ENCODE measurements around the gene ZNF134.

ZNF134 gene

GRCh38 chr19:57637379-57637778, 23.3 kb downstream of the ZNF134 start:
- in situ Hi-C loops (cut with MboI; ENCODE audit: low sequenced_read_pairs): no loop called here

GRCh38 chr19:57641715-57642234, 27.7 kb downstream of the ZNF134 start:
- in situ Hi-C loops (cut with MboI; ENCODE audit: low sequenced_read_pairs): no loop called here

- in situ Hi-C loops (cut with MboI; ENCODE audit: low sequenced_read_pairs): no loop called here
Measured at GRCh38 chr19:57642396-57643046, 28.5 kb downstream of the ZNF134 start.

- in situ Hi-C loops (cut with MboI; ENCODE audit: low sequenced_read_pairs): no loop called here
Measured at GRCh38 chr19:57643734-57644133, 29.7 kb downstream of the ZNF134 start.

DNA sequence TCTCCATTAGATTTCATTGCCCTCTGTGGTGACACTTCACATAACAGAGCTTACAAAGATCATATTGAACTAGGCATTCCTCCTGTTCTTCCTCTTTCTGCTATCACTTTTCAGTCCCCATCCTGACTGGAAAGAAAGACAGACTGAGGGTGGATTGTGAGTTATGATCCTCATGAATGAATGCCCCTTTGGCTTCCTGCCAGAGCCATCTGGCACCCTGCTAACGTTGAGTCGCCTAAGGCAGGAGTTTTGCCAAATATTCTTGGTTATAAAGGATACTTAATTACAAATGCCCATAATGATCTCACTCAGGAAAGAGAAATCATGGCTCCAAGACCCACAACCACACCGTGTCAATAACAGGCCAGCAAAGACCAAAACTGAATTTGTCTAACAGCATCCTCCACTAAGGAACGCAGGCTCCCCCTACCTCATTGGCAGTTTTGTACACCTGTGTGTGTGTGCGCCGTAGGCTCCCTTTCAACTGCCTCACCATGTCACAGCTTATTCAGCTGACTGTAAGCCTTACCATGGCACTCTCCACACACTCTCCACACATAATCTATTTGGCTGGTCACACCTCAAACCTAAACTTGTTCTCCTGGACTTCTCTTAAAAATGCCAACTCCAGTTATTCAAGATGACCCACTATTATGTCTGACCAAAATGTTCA, 34.4 kb downstream of the ZNF134 start:
- in situ Hi-C loops (cut with MboI; ENCODE audit: low sequenced_read_pairs): no loop called here

- in situ Hi-C loops (cut with MboI; ENCODE audit: low sequenced_read_pairs): no loop called here
Measured at GRCh38 chr19:57651654-57651996, 37.6 kb downstream of the ZNF134 start.

DNA sequence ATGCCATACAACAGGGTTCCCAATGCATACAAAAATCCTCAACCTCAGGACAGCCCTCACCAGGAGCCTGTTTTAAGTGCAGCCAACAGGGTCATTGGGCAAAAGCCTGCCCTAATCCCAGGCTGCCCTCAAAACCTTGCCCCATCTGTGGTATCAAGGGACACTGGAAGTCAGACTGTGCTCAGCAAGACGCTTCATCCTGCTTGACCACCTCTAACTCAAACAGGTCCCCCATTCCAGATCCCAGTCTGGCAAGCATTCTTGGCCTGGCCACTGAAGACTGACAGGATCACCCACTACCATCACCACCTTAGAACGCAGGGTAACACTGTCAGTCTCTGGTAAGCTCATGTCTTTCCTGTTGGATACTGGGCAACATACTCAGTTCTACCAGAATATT, 39.6 kb downstream of the ZNF134 start:
- in situ Hi-C loops (cut with MboI; ENCODE audit: low sequenced_read_pairs): no loop called here

DNA sequence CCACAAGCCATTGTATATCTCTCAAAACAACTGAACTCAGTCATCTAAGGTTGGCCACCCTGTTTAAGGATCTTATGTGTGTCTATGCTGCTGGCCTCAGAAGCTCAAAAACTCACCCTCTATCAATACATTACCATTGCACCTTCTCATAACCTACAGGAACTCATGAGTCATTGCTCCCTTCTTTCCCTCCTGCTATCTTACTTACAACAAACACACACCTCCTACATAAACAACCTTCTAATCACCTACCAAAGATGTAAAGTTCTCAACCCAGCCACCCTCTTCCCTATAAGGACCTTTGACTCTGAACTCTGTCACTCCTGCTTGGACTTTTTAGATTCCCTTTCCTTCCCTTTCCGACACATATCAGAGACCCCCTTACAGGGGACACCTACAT, 41.4 kb downstream of the ZNF134 start:
- in situ Hi-C loops (cut with MboI; ENCODE audit: low sequenced_read_pairs): no loop called here

GRCh38 chr19:57656346-57656745, 42.3 kb downstream of the ZNF134 start:
- in situ Hi-C loops (cut with MboI; ENCODE audit: low sequenced_read_pairs): no loop called here

DNA sequence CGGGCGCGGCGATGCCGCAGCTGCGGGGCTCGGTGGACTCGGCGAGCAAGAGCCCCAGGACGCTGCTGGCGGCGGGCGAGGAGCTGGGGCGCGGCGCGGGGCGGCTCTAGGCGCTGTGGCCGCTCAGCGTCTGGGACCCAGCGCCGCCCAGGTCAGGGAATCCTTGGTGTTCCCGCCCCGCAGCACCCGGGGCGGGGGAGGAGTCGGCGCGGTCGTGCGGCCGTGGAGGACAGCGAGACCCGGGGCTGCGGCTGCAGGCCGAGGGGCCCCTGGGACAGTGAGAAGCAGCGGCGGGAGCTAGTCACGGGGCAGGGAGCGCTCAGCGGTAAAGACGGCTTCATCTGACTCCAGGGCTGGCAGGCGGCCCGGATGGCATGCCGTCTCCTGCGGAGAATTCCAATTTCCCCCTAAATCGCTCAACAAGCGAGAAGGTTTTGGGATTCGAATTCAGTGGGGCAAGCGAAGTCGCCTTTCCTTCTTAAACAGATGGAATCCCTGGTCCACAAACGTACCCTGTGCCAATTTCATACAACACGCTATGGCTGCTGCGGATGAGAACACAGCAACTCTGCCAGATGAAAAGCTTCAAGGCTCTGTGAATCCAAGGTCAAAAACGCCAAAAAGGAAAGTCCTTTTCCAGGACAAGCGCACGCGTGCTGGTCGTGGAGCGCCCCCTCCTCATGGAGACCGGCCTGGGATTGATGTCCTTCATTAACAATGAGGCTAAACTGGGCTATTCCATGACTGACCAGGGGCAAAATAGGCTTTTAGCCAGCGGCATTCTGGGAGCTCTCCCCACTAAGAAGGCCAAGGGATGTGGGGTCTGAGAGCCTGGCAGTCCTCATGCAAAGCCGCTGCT, 50.5 kb downstream of the ZNF134 start:
- in situ Hi-C loops (cut with MboI; ENCODE audit: low sequenced_read_pairs): no loop called here

DNA sequence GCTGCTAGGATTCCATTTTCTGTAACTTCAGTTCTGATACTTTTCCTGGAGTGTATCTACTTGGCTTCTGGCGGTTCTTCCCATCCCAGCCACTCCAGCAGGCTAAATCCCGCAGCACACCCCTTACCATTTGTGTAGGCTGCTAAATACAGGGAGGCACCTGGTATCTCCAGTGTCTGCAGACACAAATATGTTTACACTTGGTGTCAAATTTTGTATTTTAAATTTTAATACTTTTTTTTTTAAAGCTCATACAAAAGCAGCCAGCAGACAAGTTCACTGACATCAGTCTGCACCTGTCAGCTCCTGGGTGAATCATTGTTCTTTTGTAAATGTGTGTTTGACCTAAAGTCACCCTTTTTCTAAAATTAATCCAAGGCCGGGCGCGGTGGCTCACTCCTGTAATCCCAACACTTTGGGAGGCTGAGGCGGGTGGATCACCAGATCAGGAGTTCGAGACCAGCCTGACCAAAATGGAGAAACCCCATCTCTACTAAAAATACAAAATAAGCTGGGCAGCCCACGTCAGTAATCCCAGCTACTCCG, 51.3 kb downstream of the ZNF134 start:
- in situ Hi-C loops (cut with MboI; ENCODE audit: low sequenced_read_pairs): no loop called here

GRCh38 chr19:57667228-57667627, 53.2 kb downstream of the ZNF134 start:
- in situ Hi-C loops (cut with MboI; ENCODE audit: low sequenced_read_pairs): no loop called here

DNA sequence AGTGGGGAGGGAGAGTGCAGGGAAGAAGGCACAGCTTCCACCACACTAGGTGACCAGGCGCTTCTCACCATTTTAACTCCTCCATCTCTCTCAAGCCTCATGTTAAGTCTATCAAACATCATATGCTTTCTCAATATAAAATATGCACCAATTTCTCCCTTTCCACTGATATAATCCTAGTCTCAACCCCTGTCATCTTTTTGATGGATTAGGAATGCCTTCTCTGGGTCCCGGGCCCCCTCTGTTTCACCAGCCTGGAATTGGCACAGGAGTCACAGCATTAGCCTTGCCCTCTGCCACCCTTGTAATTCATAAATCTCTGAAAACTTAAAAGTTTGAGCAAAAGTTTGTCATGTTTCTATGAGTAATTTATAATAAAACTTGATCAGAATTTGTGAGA, 54.6 kb downstream of the ZNF134 start, which contains the start of gene ZSCAN4:
ZSCAN4 (plus strand) TSS at position 301 of the 400 bp plus-strand sequence. CDS start 7,211 bp downstream, outside the sequence.
- in situ Hi-C loops (cut with MboI; ENCODE audit: low sequenced_read_pairs): no loop called here

DNA sequence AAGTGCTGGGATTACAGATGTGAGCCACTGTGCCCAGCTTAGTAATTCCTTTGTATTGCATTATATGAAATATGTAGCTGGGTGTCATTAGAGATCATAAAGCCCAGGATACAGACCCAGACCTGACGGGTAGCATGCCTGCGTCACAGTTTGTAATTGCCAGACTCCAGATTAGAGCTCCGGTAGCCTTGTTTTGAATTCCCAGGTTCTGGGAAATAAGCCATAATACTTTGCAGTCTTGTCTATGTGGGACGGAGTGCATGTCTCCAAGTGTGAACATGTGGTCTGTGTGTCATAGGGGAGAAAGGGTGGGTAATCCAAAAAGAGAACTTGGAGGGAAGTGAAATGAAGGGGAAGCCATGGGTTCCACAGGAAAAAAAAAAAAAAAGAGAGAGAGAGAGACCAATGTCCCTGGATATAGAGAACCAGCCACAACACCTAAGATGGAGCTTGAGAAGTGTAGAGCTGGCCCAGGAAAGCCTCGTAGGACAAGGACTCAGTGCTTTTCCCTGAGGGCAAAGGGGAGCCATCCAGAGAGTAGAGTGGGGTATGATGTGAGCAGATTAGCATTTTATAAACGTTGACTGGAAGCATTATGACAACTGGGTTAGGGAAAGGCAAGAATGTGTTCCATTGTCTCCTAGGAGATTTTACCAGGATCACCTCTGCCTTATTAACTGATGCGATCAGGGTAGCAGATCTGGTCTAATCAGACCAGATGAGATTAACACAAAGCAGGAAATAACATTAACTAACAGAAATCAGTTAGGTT, 57.3 kb downstream of the ZNF134 start:
- in situ Hi-C loops (cut with MboI; ENCODE audit: low sequenced_read_pairs): no loop called here

DNA sequence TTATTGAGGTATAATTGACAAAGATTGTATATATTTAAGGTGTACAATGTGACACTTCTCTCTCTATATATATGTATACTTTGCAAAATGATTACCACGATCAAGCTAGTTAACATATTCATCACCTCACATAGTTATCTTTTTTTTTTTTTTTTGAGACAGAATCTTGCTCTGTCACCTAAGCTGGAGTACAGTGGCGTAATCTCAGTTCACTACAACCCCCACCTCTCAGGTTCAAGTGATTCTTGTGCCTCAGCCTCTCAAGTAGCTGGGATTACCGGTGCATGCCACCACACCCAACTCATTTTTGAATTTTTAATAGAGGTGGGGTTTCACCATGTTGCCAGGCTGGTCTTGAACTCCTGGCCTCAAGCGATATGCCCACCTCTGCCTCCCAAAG, 58.4 kb downstream of the ZNF134 start:
- in situ Hi-C loops (cut with MboI; ENCODE audit: low sequenced_read_pairs): no loop called here
